ENCODE results near the gene ANXA10.
"Not testable (repeated sequence)": the region's sequence is repeated elsewhere in the genome, so short reads cannot be mapped to it uniquely, and the experiment has no call there.

The ANXA10 gene

DNA sequence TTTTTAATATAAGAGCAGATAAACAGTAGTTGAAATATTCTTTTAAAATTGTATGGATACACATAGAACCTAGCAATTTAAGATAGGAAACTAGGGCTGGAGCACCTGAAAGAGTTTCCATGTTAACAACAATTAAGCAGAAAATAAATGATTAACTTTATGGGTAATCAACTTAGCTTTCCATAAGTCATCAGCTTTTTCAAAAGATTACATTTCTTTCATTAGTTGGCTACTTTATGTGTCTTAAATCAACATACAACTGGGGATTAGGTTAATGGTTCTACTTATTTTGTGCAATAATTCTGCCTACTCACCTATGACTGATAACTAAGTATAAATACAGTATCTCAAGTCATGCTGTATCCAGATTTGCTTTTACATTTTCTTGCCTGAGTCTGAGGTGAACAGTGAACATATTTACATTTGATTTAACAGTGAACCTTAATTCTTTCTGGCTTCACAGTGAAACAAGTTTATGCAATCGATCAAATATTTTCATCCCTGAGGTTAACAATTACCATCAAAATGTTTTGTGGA, at the start of gene ANXA10:
TSS of gene ANXA10 (plus strand) at position 362 of the 537 bp plus-strand sequence. CDS start at position 526, 164 bp downstream.
- no peak for DNase-seq

DNA sequence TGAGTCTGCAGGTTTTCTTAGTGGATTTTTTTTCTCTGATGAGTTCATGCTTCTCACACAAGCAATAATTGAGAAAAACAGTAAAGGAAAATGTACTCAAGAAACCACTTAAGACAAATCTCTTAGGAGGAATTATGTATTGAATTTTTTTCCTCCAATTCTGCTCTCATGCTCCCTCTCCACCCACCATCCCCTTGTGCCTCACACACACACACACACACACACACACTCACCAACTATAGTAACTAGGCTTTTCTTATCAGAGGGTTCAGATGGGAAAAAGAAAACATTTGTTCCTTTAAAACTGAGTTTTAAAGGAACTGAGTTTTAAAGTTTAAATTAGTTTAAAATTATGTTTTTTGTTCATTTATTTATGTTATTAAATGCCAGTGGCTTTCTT, 47.0 kb upstream of the ANXA10 start:
- no peak for DNase-seq

- no peak for DNase-seq
These were observed 42.3 kb upstream of the ANXA10 start for GRCh38 chr4:168050002-168050401.

- DNase-seq, result no peak
These were observed 40.8 kb upstream of the ANXA10 start for GRCh38 chr4:168051526-168051925.

DNA sequence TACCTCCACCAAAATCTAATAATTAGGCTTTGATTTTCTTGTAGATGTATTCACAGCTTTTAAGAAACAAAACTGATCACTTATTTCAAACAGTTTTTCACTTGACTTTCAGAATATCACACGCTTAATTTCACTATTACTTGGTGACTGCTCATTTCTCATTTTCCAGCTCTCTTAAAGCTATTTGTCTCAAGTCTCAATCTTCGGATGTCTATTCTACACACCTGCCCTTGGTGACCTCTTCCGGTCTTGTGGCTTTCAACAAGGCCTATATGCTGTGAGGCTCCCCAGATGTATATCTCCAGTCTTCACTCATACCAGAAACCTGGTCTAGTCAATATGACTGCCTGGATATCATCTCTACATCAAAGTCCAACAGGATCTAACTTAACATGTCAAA, 34.9 kb upstream of the ANXA10 start:
- no peak for DNase-seq

- no peak for DNase-seq
These were observed 33.1 kb upstream of the ANXA10 start for GRCh38 chr4:168059251-168059650.

DNA sequence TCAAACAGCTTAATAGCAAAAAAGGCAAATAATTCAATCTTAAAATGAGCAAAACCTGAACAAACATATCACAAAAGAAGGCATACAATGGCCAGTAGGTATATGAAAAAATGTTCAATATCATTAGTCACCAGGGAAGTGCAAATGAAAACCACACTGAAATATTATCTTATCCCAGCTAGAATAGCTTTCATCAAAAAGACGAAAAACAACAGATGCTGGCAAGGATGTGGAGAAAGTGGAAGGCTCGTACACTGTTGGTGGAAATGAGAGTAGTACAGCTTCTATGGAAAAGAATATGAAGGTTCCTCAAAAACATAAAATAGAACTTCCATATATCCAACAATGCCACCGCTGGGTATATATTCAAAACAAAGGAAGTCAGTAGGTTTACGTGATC, 29.3 kb upstream of the ANXA10 start:
- DNase-seq, result no peak

DNA sequence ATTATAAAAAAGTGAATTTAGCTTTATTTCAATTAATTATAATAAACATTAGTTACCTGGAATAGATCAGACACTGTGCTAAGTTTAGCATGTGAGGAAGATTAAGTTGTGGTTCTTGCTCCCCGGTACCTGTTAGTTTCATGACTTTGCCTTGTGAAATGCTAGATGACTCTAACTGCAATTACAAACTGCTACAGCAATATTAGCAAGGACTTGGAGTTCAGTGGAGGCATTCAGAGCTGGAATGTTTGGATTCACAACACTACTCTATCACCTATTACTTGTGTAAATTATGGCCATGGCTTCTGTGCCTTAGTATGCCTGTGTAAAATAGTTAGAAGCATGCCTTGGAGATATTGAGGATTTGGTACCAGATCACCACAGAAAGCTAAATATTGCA, 21.4 kb upstream of the ANXA10 start:
- DNase-seq, result no peak

- no peak for DNase-seq
These were observed 21.0 kb upstream of the ANXA10 start for GRCh38 chr4:168071304-168071703.

DNA sequence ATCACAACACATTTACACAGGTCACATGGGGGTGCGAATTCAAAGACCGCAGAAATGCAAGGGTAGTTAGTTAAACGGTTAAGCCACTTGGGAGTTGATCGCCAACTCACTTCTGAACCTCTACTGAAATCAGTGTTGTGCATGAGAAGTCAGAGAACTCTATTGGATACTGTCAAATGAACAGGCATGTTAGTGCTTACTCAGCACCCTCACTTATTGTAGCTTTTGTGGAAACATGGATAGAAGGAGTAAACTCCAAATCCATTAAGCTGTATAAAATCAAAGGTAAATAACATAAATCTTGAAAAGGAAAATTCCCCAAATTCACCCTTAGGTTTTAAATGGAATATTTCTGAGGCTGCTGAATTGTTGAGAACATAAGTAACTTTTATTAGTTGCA, 17.5 kb upstream of the ANXA10 start:
- DNase-seq, result no peak

DNA sequence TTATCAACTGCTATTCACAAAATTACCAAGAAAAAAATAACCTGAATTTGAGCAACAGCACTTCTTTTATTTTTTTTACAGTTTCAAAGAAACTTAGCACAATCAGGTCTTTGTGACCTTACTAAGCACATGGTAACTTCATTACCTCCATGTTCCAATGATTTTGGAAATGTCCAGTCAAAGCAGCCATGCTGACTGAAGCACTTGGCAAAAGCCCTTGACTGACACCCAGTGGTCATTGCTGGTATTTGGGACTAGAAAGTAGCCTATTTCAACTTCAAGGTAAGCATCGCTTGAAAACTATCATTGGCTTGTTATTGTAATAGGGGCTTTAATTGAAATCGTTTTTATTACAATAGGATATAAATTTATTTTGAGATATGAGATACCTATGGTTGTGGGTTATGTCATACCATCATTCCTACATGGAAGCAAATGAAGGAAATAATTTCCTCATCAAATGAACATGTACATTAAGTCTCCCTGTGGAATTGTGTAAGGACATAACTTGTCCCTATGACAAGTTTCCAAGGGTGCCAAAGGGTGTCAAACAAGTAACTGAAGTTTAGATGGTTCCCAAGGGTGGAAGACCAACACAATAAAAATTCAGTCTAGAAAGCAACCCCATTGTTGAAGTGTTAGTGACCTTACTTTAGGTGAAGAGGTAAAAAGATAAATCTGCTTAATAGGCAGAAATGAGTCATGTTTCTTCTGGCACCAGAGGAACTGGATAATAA, 15.2 kb upstream of the ANXA10 start:
- peak; percentile 6 for DNase-seq

GRCh38 chr4:168077726-168078239, 14.6 kb upstream of the ANXA10 start:
- no peak for DNase-seq

- DNase-seq, result no peak
These were observed 10.0 kb upstream of the ANXA10 start for GRCh38 chr4:168082379-168082778.

GRCh38 chr4:168095776-168096406, 3.6 kb downstream of the ANXA10 start:
- DNase-seq, result no peak

DNA sequence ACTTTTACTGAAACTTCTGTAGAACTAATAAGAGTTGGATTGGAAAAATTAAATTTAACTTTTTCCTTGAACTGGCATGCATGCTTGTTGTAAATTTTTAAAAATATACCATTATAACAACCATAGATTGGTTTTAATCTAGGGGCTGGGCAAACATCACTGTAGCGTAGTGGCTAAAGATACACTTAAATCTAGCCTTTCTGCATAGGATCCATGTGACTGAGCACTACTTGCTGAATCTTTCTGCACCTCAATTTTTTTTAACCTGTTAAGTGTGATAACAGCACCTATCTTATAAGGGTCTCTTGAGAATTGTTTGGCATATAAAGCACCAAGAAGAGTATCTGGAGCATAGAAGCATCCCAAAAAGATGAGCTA, 4.1 kb downstream of the ANXA10 start:
- no peak for DNase-seq

GRCh38 chr4:168097161-168097560, 4.8 kb downstream of the ANXA10 start:
- DNase-seq, result no peak

- DNase-seq, result no peak
These were observed 5.9 kb downstream of the ANXA10 start for GRCh38 chr4:168098248-168098717.

DNA sequence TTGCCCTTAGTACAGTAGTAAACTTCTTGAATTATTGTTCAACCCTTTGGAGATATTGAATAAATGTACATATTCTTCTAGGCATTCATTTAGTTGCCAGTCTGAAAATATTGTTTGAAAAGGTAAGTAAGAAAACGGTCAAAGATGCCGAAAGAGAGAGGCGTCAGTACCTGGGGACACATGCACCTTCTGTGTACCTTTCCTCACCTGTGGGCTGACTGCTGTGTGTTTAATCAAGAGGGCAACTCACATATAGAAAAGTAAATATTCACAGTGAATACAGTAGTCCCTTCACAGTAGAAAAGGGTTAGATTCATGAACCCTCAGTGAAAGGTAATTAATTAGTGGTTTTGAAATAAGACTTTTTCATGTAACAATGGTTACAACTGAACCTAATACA, 6.9 kb downstream of the ANXA10 start:
- DNase-seq, result no peak

DNA sequence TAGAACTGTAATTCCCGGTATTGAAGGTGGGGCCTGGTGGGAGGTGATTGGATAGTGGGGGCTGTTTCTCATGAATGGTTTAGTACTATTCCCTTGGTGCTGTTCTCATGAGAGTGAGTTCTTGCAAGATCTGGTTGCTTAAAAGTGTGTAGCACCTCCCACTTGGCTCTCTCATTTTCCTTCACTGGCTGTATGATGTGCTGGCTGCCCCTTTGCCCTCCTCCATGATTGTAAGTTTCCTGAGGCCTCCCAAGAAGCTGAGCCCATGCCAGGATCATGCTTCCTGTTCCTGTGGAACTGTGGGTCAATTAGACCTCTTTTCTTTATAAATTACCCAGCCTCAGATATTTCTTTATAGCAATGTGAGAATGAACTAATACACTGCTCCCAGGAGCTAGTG, 8.7 kb downstream of the ANXA10 start:
- DNase-seq, result no peak

DNA sequence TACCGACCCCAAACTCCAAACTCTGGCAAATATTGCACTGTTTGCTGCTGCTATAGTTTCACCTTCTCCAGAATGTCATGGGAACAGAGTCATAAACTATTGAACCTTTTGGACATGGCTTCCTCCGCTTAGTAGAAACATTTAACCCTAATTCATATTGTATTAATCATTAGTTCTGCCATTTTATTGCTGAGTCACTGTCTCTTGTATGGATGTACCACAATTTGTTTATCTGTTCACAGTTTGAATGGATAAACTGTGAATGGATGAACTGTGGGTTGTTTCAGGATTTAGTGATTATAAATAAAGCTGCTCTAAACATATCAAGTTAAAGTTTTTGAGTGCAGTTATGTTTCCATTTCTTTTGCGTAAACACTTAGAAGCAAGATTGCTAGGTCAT, 10.1 kb downstream of the ANXA10 start:
- DNase-seq, result no peak

DNA sequence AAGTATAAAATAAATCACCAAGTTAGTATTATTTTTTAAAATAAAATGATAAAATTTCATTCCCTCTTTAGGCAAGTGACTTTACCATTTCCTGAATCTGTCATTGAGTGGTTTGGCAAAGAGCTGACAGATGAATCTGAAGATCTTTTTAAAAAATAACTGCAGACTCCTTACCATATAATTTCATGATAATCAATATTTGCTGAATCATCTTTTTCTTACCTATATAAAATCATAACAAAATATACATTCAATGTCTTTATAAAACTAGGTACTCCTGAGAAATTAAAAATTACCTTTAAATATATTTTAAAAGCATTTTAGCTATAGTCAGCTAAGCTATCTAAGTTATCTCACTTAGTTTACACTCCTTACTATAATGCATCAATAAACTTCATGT, 17.2 kb downstream of the ANXA10 start:
- DNase-seq, result no peak

DNA sequence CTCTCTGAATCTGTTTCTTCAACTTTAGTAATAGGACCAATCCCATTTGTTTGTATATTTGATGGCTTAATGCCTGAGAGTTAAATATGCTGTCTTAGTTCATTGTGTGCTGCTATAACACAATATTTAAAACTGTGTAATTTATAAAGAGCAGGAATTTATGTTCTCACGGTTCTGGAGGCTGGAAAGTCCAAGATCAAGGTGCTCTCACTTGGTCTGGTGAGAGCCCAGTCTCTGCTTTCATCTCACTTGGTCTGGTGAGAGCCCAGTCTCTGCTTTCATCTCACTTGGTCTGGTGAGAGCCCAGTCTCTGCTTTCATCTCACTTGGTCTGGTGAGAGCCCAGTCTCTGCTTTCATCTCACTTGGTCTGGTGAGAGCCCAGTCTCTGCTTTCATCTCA, 20.7 kb downstream of the ANXA10 start:
- not testable (repeated sequence) for DNase-seq

DNA sequence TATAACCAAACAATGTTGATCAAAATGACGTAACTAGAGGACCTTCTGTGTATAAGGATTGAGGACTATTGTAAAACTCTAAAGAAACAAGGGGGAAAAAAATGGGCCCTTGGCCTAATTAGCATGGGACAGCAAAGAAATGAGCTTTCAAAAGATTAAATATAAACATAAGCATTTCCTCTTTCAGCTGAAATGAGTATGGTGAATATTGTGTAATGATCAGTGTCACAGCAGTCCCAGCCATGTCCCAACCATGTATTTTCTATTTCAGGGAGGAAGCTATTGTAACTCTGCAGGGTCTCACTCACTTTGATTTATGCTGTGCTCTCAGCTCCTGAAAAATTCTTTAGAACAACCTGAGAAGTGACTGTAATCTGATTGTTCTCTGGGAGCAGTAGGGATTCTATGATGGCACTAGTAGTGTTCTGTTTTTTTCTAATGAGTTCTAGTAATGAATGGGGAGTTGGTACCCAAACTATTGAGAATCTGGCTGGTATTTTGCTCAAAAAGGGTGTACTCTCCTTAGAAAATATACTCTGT, 25.8 kb downstream of the ANXA10 start:
- DNase-seq, result no peak

- no peak for DNase-seq
These were observed 26.8 kb downstream of the ANXA10 start for GRCh38 chr4:168119100-168119499.

Data from CD4-positive, alpha-beta T cell treated with Interleukin-6 for 4 hours (primary cell).